ENCODE results near the gene CCDC102B.

DNA sequence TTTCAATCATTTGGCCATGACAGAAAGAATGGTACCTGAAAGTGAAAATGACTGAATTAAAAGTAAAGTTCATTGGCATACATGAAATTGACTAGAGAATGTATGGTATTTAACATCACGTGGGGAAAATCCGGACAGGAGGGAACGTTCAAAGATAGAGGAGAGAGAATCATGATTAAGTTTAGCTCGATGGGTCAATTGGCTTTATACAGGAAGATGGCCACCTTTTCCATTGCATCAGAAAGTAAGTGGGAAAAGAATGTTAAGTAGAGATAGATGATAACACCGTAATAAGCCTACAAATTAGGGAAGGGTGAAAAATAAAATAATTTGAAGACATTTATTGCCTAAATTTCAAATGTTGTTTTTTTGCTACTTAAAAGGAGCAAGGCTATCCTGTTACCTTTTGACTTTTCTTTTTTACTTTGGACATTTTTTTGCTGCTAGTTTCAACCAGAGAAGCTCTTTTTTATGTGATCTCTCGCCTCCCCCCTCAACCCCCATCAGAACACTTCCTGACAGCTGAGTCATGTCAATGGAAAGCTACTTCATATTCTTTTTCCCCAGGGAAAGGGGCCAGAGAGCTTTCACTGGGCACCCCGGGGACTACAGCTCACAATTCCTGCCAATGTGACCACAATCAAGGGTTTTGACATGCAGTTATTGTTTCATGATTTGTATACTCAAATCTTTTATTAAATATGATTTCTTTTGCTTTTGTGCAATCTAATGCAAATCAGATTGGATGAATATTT lies 767 bp upstream of the CCDC102B start:
- TF ChIP-seq, protein P1, sequence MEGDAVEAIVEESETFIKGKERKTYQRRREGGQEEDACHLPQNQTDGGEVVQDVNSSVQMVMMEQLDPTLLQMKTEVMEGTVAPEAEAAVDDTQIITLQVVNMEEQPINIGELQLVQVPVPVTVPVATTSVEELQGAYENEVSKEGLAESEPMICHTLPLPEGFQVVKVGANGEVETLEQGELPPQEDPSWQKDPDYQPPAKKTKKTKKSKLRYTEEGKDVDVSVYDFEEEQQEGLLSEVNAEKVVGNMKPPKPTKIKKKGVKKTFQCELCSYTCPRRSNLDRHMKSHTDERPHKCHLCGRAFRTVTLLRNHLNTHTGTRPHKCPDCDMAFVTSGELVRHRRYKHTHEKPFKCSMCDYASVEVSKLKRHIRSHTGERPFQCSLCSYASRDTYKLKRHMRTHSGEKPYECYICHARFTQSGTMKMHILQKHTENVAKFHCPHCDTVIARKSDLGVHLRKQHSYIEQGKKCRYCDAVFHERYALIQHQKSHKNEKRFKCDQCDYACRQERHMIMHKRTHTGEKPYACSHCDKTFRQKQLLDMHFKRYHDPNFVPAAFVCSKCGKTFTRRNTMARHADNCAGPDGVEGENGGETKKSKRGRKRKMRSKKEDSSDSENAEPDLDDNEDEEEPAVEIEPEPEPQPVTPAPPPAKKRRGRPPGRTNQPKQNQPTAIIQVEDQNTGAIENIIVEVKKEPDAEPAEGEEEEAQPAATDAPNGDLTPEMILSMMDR (IDR thresholded peaks at IDR 0.05), result no peak
- no peak for TF ChIP-seq EZH2 (IDR thresholded peaks at IDR 0.05; ENCODE audit: borderline replicate concordance, insufficient read depth, low read depth, low read length, poor library complexity, severe bottlenecking)
